GM23338 (cell line): ENCODE results near the gene DNAJC7. TPM values are rescaled to one million over a fixed set of nuclear protein-coding genes. Genes with fewer than 3 reads are reported as not detected.

Experiments
- ATAC-seq: fragments of 200-7000 bp; cut with Tn5 transposase; 3 replicates; pipeline ENCODE4 v1.9.1; 2020
- DNase-seq: peaks from one replicate; pipeline ENCODE4 v3.0.0-alpha.2; 2015; ENCODE audit warnings: low spot score
- H2AFZ ChIP-seq: fragments of 200-600 bp; sonication (generic); 2 replicates; pipeline ENCODE4 v1.8.0; 2016; ENCODE audit warnings: antibody characterized with exemption, mild to moderate bottlenecking, moderate library complexity
- H3F3A ChIP-seq: fragments of 200-600 bp; sonication (generic); replicated peaks from 2 replicates; pipeline ENCODE4 v1.8.0; 2017; ENCODE audit warnings: antibody characterized with exemption, mixed run types, low read depth
- H3K27ac ChIP-seq: fragments of 200-600 bp; sonication (generic); 2 replicates; pipeline ENCODE4 v1.6.1; 2016; ENCODE audit warnings: low read depth
- H3K27me3 ChIP-seq: fragments of 200-600 bp; sonication (generic); 2 replicates; pipeline ENCODE4 v1.8.0; 2016; ENCODE audit warnings: mild to moderate bottlenecking, mixed run types, moderate library complexity; ENCODE audit not compliant: insufficient read depth
- H3K36me3 ChIP-seq: fragments of 200-600 bp; sonication (generic); 2 replicates; pipeline ENCODE4 v1.8.0; 2016; ENCODE audit warnings: mild to moderate bottlenecking; ENCODE audit not compliant: insufficient read depth
- H3K4me1 ChIP-seq: fragments of 200-600 bp; sonication (generic); 2 replicates; pipeline ENCODE4 v1.8.0; 2016; ENCODE audit warnings: mild to moderate bottlenecking, moderate library complexity; ENCODE audit not compliant: insufficient read depth
- H3K4me2 ChIP-seq: fragments of 200-600 bp; sonication (generic); 2 replicates; pipeline ENCODE4 v1.7.1; 2017; ENCODE audit warnings: mixed run types
- H3K4me3 ChIP-seq: fragments of 200-600 bp; sonication (generic); 2 replicates; pipeline ENCODE4 v1.6.1; 2016; ENCODE audit warnings: mixed run types
- H3K79me2 ChIP-seq: fragments of 200-600 bp; sonication (generic); replicated peaks from 2 replicates; pipeline ENCODE4 v1.8.0; 2017; ENCODE audit warnings: mild to moderate bottlenecking; ENCODE audit not compliant: insufficient read depth
- H3K9me2 ChIP-seq: fragments of 200-600 bp; sonication (generic); 2 replicates; pipeline ENCODE4 v1.8.0; 2017; ENCODE audit not compliant: insufficient read depth
- H4K20me1 ChIP-seq: fragments of 200-600 bp; sonication (generic); replicated peaks from 2 replicates; pipeline ENCODE4 v1.8.0; 2017; ENCODE audit warnings: mild to moderate bottlenecking; ENCODE audit not compliant: insufficient read depth
- H3K27ac Mint-ChIP-seq: 2 replicates; pipeline ENCODE4 v1.8.0; 2020; ENCODE audit warnings: inconsistent platforms, mild to moderate bottlenecking, moderate library complexity, mixed read lengths
- H3K27me3 Mint-ChIP-seq: 3 replicates; pipeline ENCODE4 v1.8.0; 2022; ENCODE audit warnings: low read depth, mild to moderate bottlenecking, moderate library complexity, mixed read lengths, inconsistent platforms; ENCODE audit not compliant: insufficient read depth, poor library complexity
- H3K36me3 Mint-ChIP-seq: 3 replicates; pipeline ENCODE4 v1.8.0; 2021; ENCODE audit warnings: low read depth, mild to moderate bottlenecking, inconsistent platforms, moderate library complexity, mixed read lengths
- H3K4me1 Mint-ChIP-seq: 3 replicates; pipeline ENCODE4 v1.8.0; 2020; ENCODE audit warnings: mild to moderate bottlenecking, inconsistent platforms, mixed read lengths
- H3K4me3 Mint-ChIP-seq: 3 replicates; pipeline ENCODE4 v1.8.0; 2021; ENCODE audit warnings: moderate library complexity, mild to moderate bottlenecking, inconsistent platforms, mixed read lengths
- H3K9me3 Mint-ChIP-seq: 3 replicates; pipeline ENCODE4 v1.8.0; 2020; ENCODE audit warnings: moderate library complexity, mild to moderate bottlenecking, inconsistent platforms, mixed read lengths
- CREB1 ChIP-seq: fragments of 250-450 bp; sonication (Bioruptor Pico); IDR thresholded peaks from 2 replicates; pipeline ENCODE4 v1.5.0; 2020; ENCODE audit warnings: low read depth, mild to moderate bottlenecking, moderate library complexity
- CTCF ChIP-seq, 2 experiments: fragments of 200-600 bp in 1 of 2; sonication (generic) in 1 of 2; conservative IDR thresholded peaks; 2 replicates each; pipeline versions ENCODE4 v1.5.1 to v1.6.1; 2016 to 2017; ENCODE audit warnings: antibody characterized with exemption in 2 of 2, low read depth in 2 of 2, mild to moderate bottlenecking in 2 of 2, moderate library complexity in 1 of 2
- ETS1 ChIP-seq: IDR thresholded peaks from 2 replicates; pipeline ENCODE4 v1.6.1; 2016; ENCODE audit warnings: antibody characterized with exemption
- EZH2phosphoT487 ChIP-seq: fragments of 200-600 bp; sonication (generic); IDR thresholded peaks from one replicate; pipeline ENCODE4 v1.8.1; 2018; ENCODE audit warnings: antibody characterized with exemption; ENCODE audit not compliant: unreplicated experiment
- JUNB ChIP-seq: IDR thresholded peaks from one replicate; pipeline ENCODE4 v1.6.1; 2016; ENCODE audit warnings: antibody characterized with exemption; ENCODE audit not compliant: unreplicated experiment
- NANOG ChIP-seq: IDR thresholded peaks from 2 replicates; pipeline ENCODE4 v1.6.1; 2016; ENCODE audit warnings: antibody characterized with exemption, borderline replicate concordance
- POLR2AphosphoS5 ChIP-seq: IDR thresholded peaks from 2 replicates; pipeline ENCODE4 v1.6.1; 2016; ENCODE audit warnings: antibody characterized with exemption, low read depth
- STAT1 ChIP-seq: IDR thresholded peaks from one replicate; pipeline ENCODE4 v1.6.1; 2016; ENCODE audit warnings: antibody characterized with exemption; ENCODE audit not compliant: unreplicated experiment
- ZNF114 ChIP-seq: fragments of 250-450 bp; sonication (Bioruptor Pico); IDR thresholded peaks from 2 replicates; pipeline ENCODE4 v1.5.0; 2020; ENCODE audit warnings: mild to moderate bottlenecking, moderate library complexity
- ZNF331 ChIP-seq: fragments of 250-450 bp; sonication (Bioruptor Pico); IDR thresholded peaks from 2 replicates; pipeline ENCODE4 v1.5.0; 2020; ENCODE audit warnings: low read depth, mild to moderate bottlenecking, moderate library complexity
- polyA plus RNA-seq: library from polyadenylated mRNA; unstranded; fragments of >200 nt; fragmentation: Nextera tagmentation; extraction: Ambion mirVana; gene quantifications from 2 replicates; pipeline ENCODE4 v1.2.1, GENCODE V29; 2016
- total RNA-seq: library from RNA; depleted of rRNA; stranded (reverse); fragments of >200 nt; shearing (Covaris generic); gene quantifications from 2 replicates; pipeline ENCODE4 v1.2.3, GENCODE V29; 2014

Gene DNAJC7
- total and polyA plus RNA-seq, 2 experiments from 2014 or later, result 139 to 141 TPM

GRCh38 chr17:42009170-42009569 lies 8.1 kb downstream of the DNAJC7 start:
- H3K4me3 ChIP-seq, result no peak overlapping the region
- peaks cover 7% of the 10 kb centered on the region for H4K20me1 ChIP-seq
- H3K9me2 ChIP-seq, result no peaks in the 10 kb centered on the region
- peaks cover 31% of the 10 kb centered on the region for H3K4me1 ChIP-seq
- H3K27ac Mint-ChIP-seq, result no peak overlapping the region
- no peak overlapping the region for H3K4me2 ChIP-seq
- ATAC-seq (0 out of 3 replicates have a peak, but pooled peaks have one; percentile 6), DNase-seq (peak; percentile 32)
- H3K79me2 ChIP-seq, result peaks cover 97% of the 10 kb centered on the region
- H3F3A ChIP-seq, result peaks cover 4% of the 10 kb centered on the region; the same call in 1 of the 2 replicates
- H3K27me3 Mint-ChIP-seq, result no peaks in the 10 kb centered on the region
- H3K4me1 Mint-ChIP-seq, result peaks cover 36% of the 10 kb centered on the region
- H3K9me3 Mint-ChIP-seq, result no peaks in the 10 kb centered on the region
- no peak overlapping the region for H2AFZ ChIP-seq
- H3K27me3 ChIP-seq, result no peaks in the 10 kb centered on the region
- peaks cover 23% of the 10 kb centered on the region; the same call in 2 of the 3 replicates for H3K36me3 Mint-ChIP-seq
- no peak overlapping the region for H3K4me3 Mint-ChIP-seq
- H3K36me3 ChIP-seq, result no peaks in the 10 kb centered on the region
- peak overlapping the region; percentile 42; the same call in 1 of the 2 replicates for H3K27ac ChIP-seq
- TF ChIP-seq CTCF (conservative IDR thresholded peaks at IDR 0.05; ENCODE audit: low read depth in 2 of 2), result peak; percentile 22 to 38; a peak in 3 of 4 replicates
- TF ChIP-seq NANOG, result no peak

- peaks cover 2% of the 10 kb centered on the region for H3K27me3 Mint-ChIP-seq
- H3K27ac Mint-ChIP-seq, result peak overlapping the region; percentile 92; the same call in 1 of the 2 replicates
- no peaks in the 10 kb centered on the region for H3K27me3 ChIP-seq
- peak overlapping the region; percentile 81 for H3K27ac ChIP-seq
- peaks cover 45% of the 10 kb centered on the region for H4K20me1 ChIP-seq
- H3K36me3 ChIP-seq, result peaks cover 16% of the 10 kb centered on the region
- no peak overlapping the region for H3K4me3 ChIP-seq
- peaks cover 46% of the 10 kb centered on the region for H3K36me3 Mint-ChIP-seq
- no peaks in the 10 kb centered on the region for H3K9me3 Mint-ChIP-seq
- H3K4me2 ChIP-seq, result no peak overlapping the region
- ATAC-seq, result no peak
- no peak overlapping the region for H3K4me3 Mint-ChIP-seq
- TF ChIP-seq ZNF114 (no peak), JUNB (no peak), POLR2AphosphoS5 (no peak), STAT1 (no peak), NANOG (no peak)
- peaks cover 98% of the 10 kb centered on the region for H3K79me2 ChIP-seq
- H3K9me2 ChIP-seq, result no peaks in the 10 kb centered on the region
- no peak overlapping the region for H2AFZ ChIP-seq
- 0 out of 2 replicates have a peak, but pooled peaks cover 8% of the 10 kb centered on the region for H3F3A ChIP-seq
- H3K4me1 ChIP-seq, result 0 out of 2 replicates have a peak, but pooled peaks cover 3% of the 10 kb centered on the region
- H3K4me1 Mint-ChIP-seq, result peaks cover 5% of the 10 kb centered on the region; the same call in 2 of the 3 replicates
- no peak for DNase-seq
These were observed 12.1 kb downstream of the DNAJC7 start for GRCh38 chr17:42005166-42005565.

- peaks cover 75% of the 10 kb centered on the region for H3K79me2 ChIP-seq
These were observed 14.4 kb downstream of the DNAJC7 start for GRCh38 chr17:42002792-42003301.

More at GRCh38 chr17:42002792-42003301, 14.4 kb downstream of the DNAJC7 start:
- Mint-ChIP-seq H3K4me1 (no peaks in the 10 kb centered on the region), H3K36me3 (peaks cover 50% of the 10 kb centered on the region), H3K9me3 (no peaks in the 10 kb centered on the region), H3K27ac (no peak overlapping the region), H3K4me3 (no peak overlapping the region), H3K27me3 (peaks cover 2% of the 10 kb centered on the region)
- no peak for DNase-seq
- Histone ChIP-seq H4K20me1 (peaks cover 45% of the 10 kb centered on the region), H3K9me2 (no peaks in the 10 kb centered on the region), H3K27me3 (no peaks in the 10 kb centered on the region), H3K27ac (peak overlapping the region; percentile 72; the same call in 1 of the 2 replicates), H3K4me3 (no peak overlapping the region), H2AFZ (no peak overlapping the region), H3K36me3 (peaks cover 35% of the 10 kb centered on the region), H3F3A (peaks cover 15% of the 10 kb centered on the region), H3K4me1 (no peaks in the 10 kb centered on the region), H3K4me2 (no peak overlapping the region)
- no peak for TF ChIP-seq CREB1 (CRISPR knock-in tag)
- no peak for TF ChIP-seq EZH2phosphoT487
- TF ChIP-seq ZNF331 (CRISPR knock-in tag), result no peak
- TF ChIP-seq ETS1, result no peak
- no peak for ATAC-seq
